C4-2B (cell line): ENCODE results near the gene OR51F2.

Experiments used
- CTCF ChIP-seq: fragments of 450-650 bp; conservative IDR thresholded peaks from 2 replicates; pipeline ENCODE4 v1.5.1; 2017; ENCODE audit warnings: mild to moderate bottlenecking
- ZFX ChIP-seq: fragments of 450-650 bp; IDR thresholded peaks from 2 replicates; pipeline ENCODE4 v1.6.1; 2017

- no peak for TF ChIP-seq CTCF
- TF ChIP-seq ZFX = no peak
Observed at GRCh38 chr11:4862447-4863236, 41.5 kb downstream of the OR51F2 start.
